GM18505 (cell line): ENCODE measurements around the gene TMBIM6.

ENCODE experiments used
- ATAC-seq: cut with Tn5 transposase; IDR thresholded peaks from one replicate; pipeline ENCODE4 v1.9.1; 2021; ENCODE audit not compliant: unreplicated experiment
- POLR2A ChIP-seq: IDR thresholded peaks from 4 replicates; pipeline ENCODE4 v1.6.1; 2011; ENCODE audit warnings: borderline replicate concordance; ENCODE audit not compliant: insufficient read depth, insufficient read length; ENCODE audit errors: extremely low read depth

TMBIM6 gene

GRCh38 chr12:49803693-49804450, 62.5 kb downstream of the TMBIM6 start:
- no peak for TF ChIP-seq POLR2A
- ATAC-seq: no peak

- no peak for TF ChIP-seq POLR2A
- ATAC-seq: no peak
Observed at GRCh38 chr12:49804821-49805220, 63.5 kb downstream of the TMBIM6 start.

GRCh38 chr12:49805409-49805808, 64.1 kb downstream of the TMBIM6 start:
- ATAC-seq: no peak

GRCh38 chr12:49806321-49806813, 65.0 kb downstream of the TMBIM6 start:
- no peak for ATAC-seq
- TF ChIP-seq POLR2A: no peak

More at GRCh38 chr12:49805409-49805808, 64.1 kb downstream of the TMBIM6 start:
- no peak for TF ChIP-seq POLR2A

GRCh38 chr12:49806877-49807276, 65.5 kb downstream of the TMBIM6 start:
- no peak for TF ChIP-seq POLR2A
- ATAC-seq: no peak

- no peak for TF ChIP-seq POLR2A
- no peak for ATAC-seq
Observed at GRCh38 chr12:49807991-49808580, 66.7 kb downstream of the TMBIM6 start.

- no peak for TF ChIP-seq POLR2A
- ATAC-seq: no peak
Observed at GRCh38 chr12:49808686-49809380, 67.5 kb downstream of the TMBIM6 start.

GRCh38 chr12:49809381-49809905, 68.1 kb downstream of the TMBIM6 start:
- TF ChIP-seq POLR2A: no peak
- no peak for ATAC-seq

GRCh38 chr12:49809906-49810389, 68.6 kb downstream of the TMBIM6 start:
- no peak for ATAC-seq
- no peak for TF ChIP-seq POLR2A

- TF ChIP-seq POLR2A: no peak
- ATAC-seq: no peak
Observed at GRCh38 chr12:49811136-49811535, 69.8 kb downstream of the TMBIM6 start.

- no peak for TF ChIP-seq POLR2A
- no peak for ATAC-seq
Observed at GRCh38 chr12:49811961-49812401, 70.6 kb downstream of the TMBIM6 start.

- no peak for TF ChIP-seq POLR2A
- no peak for ATAC-seq
Observed at GRCh38 chr12:49813131-49813530, 71.8 kb downstream of the TMBIM6 start.
